ENCODE measurements around the gene TMEM117.
"Not testable (repeated sequence)": the region's sequence is repeated elsewhere in the genome, so short reads cannot be mapped to it uniquely, and the experiment has no call there.

Gene TMEM117

DNA sequence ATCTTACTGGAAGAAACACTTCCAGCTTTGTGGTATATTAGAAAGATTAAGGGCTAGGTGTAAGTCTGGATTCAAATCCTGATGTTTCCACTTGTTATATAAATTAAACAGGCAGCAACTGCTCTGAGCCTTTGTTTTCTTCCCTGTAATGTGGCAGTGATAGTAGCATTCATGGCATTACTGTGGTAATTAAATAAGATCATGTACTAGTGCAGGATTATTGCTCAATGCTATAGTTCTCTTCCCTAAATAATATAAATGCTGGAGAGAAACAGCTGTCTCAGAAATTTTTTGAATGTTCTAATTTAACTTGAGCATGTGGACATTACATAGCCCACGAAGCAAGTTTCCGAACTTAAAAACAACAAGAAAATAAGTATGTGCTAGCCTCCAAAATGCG, 5.4 kb downstream of the TMEM117 start:
- DNase-seq (ENCODE audit: low spot score) = no peak

DNA sequence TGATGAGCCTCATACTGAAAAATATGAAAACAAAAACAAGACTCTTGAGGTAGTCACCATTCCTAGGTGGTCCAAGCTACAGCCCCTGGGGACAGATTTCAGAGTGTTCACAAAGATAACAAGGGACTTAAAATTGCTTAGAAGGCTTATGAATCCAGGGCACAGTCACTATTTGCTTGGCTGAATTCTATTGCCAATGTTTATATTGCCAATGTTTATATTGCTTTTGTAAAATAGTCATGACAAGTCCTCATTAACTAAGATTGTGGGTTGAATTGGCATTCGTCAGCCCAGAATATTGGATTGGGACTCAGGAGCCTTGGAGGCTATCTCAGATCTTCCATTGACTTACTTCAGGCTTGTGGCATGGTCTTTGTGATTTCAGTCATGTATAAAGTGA, 6.4 kb downstream of the TMEM117 start:
- no peak for DNase-seq (ENCODE audit: low spot score)

DNA sequence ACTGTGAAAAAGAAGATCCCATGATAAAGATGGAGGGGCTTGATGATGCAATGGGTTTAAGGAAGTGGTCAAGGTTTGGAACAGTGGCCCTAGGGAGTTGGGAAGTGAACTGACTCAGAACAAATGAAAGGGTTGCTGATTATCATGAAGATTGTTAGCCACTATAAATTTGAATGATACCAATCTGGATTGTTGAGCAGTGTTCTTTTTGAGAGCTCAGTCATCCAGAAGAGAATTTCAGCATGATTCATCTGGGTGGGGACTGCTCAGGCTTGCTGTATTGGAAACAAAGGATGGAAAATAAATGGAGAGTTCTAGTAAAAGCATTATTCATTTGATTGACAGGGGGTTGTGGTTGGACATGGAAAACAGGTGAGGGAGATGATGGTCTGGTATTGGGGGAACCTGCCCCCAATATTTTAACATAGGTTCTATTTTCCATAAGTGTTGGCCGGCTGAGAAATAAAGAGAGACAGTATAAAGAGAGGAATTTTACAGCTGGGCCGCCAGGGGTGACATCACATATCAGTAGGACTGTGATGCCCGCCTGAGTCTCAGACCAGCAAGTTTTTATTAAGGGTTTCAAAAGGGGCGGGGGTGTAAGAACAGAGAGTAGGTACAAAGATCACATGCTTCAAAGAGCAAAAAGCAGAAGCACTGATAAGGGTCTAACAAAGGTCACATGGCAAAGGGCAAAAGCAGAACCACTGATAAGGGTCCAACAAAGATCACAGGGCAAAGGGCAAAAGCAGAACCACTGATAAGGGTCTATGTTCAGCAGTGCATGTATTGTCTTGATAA, 11.7 kb downstream of the TMEM117 start:
- not testable (repeated sequence) for DNase-seq (ENCODE audit: low spot score)

DNA sequence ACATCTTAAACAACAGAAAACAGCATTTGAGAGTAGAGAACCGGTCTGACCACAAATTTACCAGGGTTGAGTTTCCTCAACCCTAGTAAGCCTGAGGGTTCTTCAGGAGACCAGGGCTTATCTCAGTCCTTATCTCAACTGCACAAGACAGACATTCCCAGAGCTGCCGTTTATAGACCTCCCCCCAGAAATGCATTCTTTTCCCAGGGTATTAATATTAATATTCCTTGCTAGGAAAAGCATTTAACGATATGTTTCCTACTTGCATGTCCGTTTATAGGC, 12.3 kb downstream of the TMEM117 start:
- no peak for DNase-seq (ENCODE audit: low spot score)

DNA sequence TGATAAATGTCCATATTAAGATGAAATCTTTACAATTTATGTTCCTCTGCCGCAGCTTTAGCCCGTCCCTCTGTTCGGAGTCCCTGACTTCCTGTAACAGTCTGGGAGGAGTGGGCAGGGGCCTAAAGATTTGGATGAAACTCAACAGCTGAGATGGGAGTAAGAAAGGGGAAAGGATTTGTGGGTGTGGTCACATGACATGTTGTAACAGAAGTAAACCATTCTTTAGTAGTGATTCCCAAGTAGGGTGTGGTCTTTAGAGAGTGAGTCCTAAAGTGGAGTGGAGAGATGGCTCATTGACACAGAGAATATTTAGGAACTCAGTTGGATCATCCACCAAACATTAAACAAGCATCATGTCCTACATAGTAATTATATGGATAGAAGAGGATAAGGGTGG, 12.9 kb downstream of the TMEM117 start:
- no peak for DNase-seq (ENCODE audit: low spot score)

DNA sequence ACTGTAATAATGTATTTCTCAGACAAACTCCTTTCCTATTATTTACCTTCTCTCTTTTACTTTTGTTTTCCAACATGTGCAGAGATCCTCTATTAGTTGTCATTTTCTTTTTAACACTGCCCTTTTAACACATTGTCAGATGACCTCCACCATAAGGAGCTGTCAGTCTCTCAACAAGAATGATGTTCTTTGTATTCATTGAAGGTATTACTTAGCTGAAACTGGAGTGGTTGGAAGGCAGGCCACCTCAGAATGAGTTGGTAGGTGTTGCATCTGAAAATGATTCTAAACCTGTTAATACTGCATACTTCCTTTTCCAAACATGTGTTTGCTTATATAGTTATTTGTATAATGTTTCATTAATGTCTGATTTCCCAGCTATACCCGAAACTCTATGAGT, 16.9 kb downstream of the TMEM117 start:
- DNase-seq (ENCODE audit: low spot score) = no peak

DNA sequence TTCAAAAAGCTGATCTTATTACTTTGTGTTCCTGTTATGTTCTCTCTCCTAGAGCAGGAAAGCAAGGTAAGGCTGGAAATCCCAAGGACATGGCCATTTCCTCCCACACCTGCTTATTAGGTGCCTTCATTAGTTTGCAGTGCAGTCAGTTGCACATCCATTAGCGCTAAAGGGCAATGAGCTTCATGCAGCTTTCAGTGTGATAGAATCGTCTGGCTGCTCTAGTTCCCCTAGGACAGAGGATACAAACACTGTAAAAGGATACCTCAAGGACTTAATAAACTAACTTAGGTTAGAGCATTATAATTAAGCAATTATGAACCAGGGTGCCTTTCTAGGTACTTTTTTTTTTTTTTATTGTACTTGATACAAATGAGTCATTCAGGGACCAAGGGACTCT, 21.1 kb downstream of the TMEM117 start:
- DNase-seq (ENCODE audit: low spot score) = no peak

DNA sequence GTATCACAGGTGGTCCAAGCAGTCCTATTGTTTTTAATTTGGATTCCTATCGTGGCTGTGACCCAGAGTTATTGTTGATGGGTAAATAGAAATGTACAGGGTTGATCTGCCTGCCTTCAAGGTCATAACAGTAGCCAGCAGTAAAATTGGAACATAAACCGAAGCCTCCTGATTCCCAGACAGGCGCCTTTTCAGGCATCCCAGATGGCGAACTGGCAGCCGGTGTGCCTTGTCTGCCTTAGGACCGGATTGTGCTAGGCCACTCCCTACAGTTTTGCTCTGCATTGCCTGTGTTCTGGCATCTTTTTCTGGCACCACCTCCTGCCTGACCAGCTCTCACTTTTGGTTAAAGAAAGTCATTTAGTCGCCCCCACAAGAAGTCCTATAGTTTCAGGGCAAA, 22.2 kb downstream of the TMEM117 start:
- no peak for DNase-seq (ENCODE audit: low spot score)

DNA sequence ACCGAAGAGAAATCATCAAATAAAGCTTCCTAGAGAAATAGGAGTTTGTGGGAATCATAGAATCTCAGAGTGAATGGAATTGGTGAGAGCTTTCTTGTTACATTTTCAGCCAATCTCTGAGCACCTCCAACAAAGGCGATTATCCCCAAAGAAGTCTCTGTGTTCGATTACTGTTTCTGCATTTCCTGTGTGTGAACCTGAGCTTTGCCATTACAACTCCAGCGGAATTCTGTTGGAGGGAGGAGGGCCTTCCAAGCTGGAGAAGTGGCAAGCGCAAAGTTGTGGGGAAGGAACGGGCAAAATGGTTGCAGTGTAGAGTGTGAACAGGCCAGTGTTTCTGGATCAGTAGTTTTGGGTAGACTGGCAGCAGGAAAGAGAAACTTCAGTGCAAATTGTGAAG, 23.1 kb downstream of the TMEM117 start:
- DNase-seq (ENCODE audit: low spot score) = no peak

DNA sequence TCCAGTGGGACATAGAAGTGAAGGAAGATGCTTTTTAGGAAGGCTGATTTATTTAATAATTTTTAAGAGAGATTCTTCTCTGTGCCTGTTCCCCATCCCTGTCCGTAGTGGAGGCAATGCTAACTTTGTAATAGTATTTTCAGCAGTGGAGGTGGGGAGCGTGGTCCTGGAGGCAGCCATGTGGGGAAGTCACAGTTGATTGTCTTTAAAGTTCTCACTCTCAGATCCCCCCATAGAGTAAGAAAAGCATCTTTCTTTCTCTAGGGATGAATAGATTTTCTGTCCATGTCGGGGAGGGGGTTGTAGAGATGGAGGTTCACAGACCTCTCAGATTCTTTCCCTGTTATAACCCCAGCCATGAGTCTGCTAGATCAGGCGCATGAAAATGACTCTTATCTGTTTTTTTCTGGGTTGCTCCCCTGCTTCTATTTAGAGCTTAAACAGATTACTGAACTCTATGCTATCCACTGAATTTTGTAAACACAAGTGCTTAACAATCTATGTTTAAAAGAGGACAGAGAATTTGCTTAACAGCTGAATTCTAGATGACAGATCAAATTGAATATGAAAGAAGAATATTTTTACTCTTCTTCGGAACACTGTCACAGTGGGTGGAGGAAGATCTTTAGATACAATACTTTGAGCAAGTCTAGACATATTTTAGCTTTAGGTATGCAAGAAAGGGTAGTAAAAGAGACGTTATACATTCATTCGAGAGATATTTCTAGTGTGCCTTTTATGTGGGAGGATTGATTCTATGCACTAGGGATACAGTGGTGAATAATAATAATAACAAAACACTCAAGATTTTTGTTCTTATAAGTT, 25.3 kb downstream of the TMEM117 start:
- no peak for DNase-seq (ENCODE audit: low spot score)

DNA sequence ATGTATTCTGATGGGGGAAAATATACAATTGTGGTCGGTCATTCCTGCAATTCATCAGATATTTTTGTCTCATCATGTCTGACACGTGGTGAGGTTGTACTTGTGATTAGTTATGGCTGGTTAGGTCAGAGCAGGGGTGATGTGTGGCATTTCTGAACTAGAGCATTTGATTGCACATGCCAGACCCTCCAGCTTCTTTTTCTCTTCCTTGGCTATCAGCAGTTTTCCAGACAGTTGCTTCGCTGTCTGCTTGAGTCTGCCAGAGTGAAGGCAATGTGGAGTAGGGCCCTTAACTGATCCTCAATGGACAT, 25.9 kb downstream of the TMEM117 start:
- no peak for DNase-seq (ENCODE audit: low spot score)

DNA sequence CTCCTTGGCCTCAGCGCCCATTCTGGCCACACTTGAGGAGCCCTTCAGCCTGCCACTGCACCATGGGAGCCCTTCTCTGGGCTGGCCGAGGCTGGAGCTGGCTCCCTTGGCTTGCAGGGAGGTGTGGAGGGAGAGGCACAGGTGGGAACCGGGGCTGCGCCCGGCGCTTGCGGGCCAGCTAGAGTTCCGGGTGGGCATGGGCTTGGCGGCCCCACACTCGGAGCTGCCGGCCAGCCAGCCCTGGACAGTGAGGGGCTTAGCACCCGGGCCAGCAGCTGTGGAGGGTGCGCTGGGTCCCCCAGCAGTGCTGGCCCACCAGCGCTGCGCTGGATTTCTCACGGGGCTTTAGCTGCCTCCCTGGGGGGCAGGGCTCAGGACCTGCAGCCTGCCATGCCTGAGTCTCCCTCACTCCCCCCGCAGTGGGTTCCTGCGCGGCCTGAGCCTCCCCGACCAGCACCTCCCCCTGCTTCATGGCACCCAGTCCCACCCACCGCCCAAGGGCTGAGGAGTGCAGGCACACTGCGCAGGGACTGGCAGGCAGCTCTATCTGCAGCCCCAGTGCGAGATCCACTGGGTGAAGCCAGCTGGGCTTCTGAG, 28.0 kb downstream of the TMEM117 start:
- no peak for DNase-seq (ENCODE audit: low spot score)

DNA sequence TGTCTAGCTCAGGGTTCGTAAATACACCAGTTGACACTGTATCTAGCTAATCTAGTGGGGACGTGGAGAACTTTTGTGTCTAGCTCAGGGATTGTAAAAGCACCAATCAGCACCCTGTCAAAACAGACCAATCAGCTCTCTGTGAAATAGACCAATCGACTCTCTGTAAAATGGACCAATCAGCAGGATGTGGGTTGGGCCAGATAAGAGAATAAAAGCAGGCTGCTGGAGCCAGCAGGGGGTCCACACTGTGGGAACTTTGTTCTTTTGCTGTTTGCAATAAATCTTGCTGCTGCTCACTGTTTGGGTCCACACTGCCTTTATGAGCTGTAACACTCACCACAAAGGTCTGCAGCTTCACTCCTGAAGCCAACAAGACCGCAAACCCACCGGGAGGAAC, 28.7 kb downstream of the TMEM117 start:
- DNase-seq (ENCODE audit: low spot score) = not testable (repeated sequence)

DNA sequence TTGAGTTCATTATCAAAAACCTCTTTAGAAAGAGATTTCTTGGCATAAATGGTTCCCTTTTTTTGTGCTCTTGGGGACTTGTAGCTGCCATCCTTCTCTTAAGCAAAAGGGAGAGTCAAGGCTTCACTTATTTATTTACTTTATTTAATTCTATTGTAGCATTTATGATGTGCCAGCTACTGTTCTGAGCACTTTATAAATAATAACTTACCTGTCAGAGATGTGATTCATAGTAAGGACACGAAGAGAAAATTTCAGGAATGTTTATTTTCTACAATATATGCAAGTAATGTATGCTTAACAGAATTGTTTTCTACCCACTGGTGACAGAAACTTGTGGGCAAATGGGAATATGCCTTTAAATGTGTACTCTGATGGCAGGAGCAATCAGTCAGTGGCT, 33.3 kb downstream of the TMEM117 start:
- no peak for DNase-seq (ENCODE audit: low spot score)

DNA sequence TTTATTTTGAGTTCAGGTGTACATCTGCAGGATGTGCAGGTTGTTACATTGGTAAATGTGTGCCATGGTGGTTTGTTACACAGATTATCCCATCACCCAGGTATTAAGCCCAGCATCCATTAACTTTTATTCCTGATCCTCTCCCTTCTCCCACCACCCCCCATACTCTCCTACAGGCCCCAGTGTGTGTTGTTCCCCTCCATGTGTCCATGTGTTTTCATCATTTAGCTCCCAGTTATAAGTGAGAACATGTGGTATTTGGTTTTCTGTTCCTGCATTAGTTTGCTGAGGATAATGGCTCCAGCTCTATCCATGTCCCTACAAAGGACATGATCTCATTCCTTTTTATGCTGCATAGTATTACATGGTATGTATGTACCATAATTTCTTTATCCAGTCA, 33.9 kb downstream of the TMEM117 start:
- DNase-seq (ENCODE audit: low spot score) = not testable (repeated sequence)

DNA sequence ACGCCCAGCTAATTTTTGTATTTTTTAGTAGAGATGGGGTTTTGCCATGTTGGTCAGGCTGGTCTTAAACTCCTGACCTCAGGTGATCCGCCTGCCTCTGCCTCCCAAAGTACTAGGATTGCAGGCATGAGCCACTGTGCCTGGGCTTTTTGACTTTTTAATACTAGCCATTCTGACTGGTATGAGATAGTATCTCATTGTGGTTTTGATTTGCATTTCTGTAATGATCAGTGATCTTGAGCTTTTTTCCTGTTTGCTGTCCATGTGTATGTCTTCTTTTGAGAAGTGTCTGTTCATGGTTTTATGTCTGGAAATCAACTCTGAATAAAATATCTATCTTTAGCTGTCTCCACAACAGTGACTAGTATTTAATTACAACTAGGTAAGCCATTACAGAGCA, 35.4 kb downstream of the TMEM117 start:
- DNase-seq (ENCODE audit: low spot score) = not testable (repeated sequence)

DNA sequence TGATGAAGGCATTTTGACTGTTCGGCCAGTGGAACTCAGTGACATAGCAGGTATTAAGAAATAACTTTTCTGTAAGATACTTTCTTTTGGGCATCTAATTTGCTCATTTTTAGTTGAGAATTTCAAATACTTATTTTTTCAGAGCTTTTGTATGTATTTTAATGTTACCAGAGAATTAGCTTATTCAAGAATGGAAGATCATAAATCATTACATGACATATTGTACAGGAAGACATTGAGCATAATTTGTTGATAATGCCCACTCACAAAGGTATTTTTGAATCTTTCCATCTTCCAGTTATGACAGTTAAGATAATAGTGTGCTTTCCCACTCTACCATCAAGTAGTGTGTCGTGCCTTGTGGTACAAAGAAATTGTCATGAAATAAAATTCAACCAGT, 36.5 kb downstream of the TMEM117 start:
- peak; percentile 27 for DNase-seq (ENCODE audit: low spot score)

DNA sequence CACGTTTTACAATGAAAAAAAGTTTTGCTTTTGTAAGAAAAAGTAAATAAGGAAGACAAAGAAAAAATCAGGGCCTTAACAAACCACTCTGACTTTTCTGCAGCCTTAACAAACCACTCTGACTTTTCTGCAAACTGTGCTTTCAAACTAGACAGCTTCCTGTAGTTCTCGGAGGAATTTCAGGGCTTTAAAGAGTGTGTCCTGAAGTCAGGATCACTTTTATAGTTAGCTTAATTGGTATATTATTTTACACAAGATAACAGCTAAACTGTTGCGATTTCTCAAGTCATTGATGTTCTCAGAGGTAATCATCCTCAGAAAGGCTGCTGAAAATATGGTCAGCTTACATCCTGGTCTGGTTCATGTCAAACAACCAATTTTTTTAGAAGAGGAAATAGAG, 42.2 kb downstream of the TMEM117 start:
- no peak for DNase-seq (ENCODE audit: low spot score)

DNA sequence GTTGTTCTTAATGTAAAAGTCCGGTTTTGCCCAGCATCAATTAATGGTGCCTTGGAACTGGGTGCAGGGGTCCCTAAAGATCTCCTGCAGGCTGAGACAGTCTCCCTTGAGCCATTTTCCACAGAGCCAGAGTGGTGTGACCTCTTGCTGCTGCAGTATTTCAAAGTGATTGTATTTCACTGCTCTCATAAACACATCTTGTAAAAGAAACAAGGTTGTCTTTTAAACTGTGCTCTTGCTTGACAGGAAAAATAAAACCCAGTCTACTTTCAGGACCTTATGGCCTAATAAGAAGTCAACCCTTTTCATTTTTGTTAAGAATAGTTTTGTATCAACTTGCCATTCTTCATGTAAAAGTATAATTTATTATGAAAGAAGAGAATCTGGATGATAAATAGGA, 44.7 kb downstream of the TMEM117 start:
- no peak for DNase-seq (ENCODE audit: low spot score)

DNA sequence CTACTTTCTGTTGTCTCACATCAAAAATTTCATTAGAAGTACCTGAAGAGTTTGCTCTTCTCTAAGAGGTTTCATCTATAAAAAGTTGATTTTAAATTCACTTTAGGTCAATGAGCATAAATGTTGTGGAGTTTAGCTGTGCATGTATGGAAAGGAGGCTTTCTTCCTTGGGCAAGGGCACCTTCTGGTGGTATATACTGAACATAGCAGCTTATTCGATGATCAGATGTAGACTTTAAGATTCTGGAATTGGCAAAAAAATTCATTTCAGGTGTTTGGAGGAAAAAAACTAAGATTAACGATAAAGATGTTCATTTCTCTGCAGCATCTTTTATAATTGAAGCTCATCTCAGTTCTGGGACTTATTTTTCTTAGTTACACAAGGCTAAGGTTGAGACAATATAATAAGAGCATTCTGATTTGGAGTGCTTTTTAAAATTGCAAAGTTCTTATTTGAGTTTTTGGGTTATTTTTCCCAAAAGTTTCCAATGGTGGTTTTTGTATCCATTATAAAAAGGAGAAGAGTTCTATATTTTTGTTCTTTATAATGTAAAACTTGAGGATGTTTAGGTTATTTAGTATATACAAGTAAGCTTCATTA, 46.8 kb downstream of the TMEM117 start:
- peak; percentile 66 for DNase-seq (ENCODE audit: low spot score)

DNA sequence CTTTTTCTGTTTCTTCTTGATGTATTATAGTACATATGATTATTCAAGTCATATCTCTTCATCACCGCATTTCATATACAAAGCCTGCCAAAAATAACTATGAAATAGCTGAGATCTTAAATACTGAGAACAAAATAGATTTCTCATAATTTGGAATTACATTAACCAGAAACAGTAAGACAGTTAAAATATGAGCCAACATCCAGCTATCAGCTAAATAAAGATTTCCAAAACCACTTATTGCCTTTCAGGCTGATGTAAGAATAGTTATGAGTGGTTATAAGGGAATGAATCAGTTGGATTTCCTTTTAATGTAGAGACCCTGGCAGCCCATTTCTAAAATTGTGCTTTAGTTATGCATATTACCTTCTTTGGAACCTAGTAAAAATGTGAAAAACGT, 47.4 kb downstream of the TMEM117 start:
- DNase-seq (ENCODE audit: low spot score) = no peak

DNA sequence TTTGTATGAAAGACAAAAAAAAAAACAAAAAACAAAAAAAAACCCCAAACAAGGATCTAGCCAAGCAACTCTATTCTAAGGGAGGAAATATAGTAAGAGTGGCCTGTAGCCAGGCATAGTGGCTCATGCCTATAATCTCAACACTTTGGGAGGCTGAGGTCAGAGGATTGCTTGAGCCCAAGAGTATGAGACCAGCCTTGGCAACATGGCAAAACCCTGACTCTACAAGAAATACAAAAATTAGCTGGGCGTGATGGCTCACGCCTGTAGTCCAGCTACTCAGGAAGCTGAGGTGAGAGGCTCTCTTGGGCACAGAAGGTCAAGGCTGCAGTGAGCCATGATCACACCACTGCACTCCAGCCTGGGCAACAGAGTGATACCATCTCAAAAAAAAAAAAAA, 47.9 kb downstream of the TMEM117 start:
- no peak for DNase-seq (ENCODE audit: low spot score)
